ENCODE data around the gene ZNF638.

Gene ZNF638

DNA sequence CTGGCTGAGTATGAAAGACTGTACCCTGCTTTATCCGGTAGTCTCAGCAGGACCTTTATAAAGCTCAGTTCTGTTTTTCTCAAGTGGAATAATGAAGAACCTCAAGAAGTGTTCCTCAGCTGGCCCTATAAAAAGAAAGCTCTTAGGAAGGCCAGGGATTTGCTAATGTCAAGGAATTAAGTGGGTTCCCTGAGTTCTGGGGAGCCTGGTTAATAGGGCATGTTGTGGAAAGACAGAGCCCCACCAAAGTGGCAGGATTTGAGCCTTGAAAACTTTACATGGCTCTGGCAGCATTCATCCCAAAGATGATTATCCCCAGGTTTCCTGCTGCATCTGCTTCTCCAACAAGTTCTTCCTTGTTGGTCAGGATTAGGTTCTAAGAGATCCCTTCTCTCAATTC is 114.9 kb downstream of the ZNF638 start:
- TF ChIP-seq CTCF (IDR thresholded peaks at IDR 0.05; ENCODE audit: control extremely low read depth, extremely low read depth, low read depth, missing control alignments): no peak
- CTCF ChIA-PET: interaction anchor here (1.9 to 6.4 kb wide), 2 partner anchors 15 to 16 kb away, joined by 5 to 57 read pairs; no protein-coding TSS in a partner anchor

GRCh38 chr2:71449343-71449742 is 117.8 kb downstream of the ZNF638 start:
- DNase-seq (ENCODE audit: extremely low spot score): no peak
- POLR2A ChIA-PET: no interaction called here
- TF ChIP-seq CTCF (IDR thresholded peaks at IDR 0.05; ENCODE audit: control extremely low read depth, extremely low read depth, low read depth, missing control alignments): no peak
- CTCF ChIA-PET: interaction anchor here (6.4 kb wide), 1 partner anchor 12 kb away, joined by 57 read pairs; no protein-coding TSS in a partner anchor

More for the DNA sequence above, 114.9 kb downstream of the ZNF638 start:
- no peak for DNase-seq (ENCODE audit: extremely low spot score)
- POLR2A ChIA-PET: no interaction called here

DNA sequence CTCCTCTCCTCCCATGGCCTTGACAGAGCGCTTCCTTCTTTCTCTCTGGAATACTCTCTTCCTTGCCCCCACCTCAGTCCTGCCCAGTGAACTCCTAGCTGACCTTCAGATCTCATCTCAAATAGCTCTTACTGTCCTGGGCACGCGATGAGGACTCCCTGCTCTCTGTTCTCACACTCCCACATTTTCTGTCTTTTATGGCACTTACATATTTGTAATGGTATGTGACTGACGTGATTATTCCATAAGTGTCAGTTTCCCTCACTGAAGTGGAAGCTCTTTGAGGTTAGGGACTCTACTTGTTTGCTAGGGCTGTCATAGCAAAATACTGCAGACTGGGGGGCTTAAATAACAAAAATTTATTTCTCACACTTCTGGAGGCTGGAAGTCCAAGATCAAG is 120.1 kb downstream of the ZNF638 start:
- ChIA-PET POLR2A (no interaction called here), CTCF (interaction anchor here (1.1 to 6.4 kb wide), 3 partner anchors 9 to 120 kb away, joined by 3 to 57 read pairs (median 5); partner anchors contain the start of gene ZNF638)
- no peak for TF ChIP-seq CTCF (IDR thresholded peaks at IDR 0.05; ENCODE audit: control extremely low read depth, extremely low read depth, low read depth, missing control alignments)
- no peak for DNase-seq (ENCODE audit: extremely low spot score)

DNA sequence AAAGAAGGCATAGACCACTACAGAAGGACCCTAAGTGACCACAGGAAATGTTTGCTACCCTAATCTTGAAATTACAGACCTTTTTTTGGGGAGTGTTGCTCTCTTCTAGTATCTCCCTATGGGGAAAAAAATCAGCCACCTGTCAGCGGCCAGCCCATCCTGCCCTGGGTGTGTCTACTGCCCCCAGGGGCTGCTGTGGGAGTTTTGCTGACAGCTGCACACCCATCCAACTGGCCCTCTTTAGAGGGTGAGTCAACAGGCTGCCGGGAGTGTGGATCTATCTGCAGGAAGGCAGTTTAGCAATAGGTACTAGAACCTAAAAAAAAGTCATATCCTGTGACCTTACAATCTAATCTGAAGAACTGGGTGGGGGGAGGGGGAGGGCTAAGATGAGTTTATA is 121.0 kb downstream of the ZNF638 start:
- no peak for DNase-seq (ENCODE audit: extremely low spot score)
- CTCF ChIA-PET: no interaction called here
- POLR2A ChIA-PET: no interaction called here
- no peak for TF ChIP-seq CTCF (IDR thresholded peaks at IDR 0.05; ENCODE audit: control extremely low read depth, extremely low read depth, low read depth, missing control alignments)

DNA sequence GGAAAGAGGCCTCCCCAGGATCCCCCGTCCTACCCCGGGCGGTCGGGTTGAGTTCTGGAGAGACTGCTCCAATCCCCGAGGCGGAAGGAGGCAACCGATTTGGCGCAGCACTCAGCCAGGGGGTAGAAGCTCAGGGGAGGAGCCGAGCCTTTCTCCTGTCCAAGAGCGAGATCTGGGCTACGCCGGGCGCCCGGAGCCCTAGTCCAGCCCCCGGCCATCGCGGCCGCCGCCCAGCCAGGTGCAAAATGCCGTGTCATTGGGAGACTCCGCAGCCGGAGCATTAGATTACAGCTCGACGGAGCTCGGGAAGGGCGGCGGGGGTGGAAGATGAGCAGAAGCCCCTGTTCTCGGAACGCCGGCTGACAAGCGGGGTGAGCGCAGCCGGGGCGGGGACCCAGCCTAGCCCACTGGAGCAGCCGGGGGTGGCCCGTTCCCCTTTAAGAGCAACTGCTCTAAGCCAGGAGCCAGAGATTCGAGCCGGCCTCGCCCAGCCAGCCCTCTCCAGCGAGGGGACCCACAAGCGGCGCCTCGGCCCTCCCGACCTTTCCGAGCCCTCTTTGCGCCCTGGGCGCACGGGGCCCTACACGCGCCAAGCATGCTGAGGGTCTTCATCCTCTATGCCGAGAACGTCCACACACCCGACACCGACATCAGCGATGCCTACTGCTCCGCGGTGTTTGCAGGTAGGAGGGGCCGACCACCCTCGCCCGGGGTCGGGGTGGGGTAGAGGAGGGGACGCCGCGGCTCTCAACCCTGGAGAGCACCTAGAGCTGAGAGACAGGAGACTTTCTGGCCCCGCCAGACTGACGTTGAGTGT is 122.0 kb downstream of the ZNF638 start, which contains the start of gene DYSF:
DYSF (plus strand) TSS at position 158 of the 817 bp plus-strand sequence.
- no peak for DNase-seq (ENCODE audit: extremely low spot score)
- TF ChIP-seq CTCF (IDR thresholded peaks at IDR 0.05; ENCODE audit: control extremely low read depth, extremely low read depth, low read depth, missing control alignments): no peak
- POLR2A ChIA-PET: no interaction called here
- CTCF ChIA-PET: interaction anchor here (2.9 kb wide), 1 partner anchor 57 kb away, joined by 11 read pairs; no protein-coding TSS in a partner anchor

DNA sequence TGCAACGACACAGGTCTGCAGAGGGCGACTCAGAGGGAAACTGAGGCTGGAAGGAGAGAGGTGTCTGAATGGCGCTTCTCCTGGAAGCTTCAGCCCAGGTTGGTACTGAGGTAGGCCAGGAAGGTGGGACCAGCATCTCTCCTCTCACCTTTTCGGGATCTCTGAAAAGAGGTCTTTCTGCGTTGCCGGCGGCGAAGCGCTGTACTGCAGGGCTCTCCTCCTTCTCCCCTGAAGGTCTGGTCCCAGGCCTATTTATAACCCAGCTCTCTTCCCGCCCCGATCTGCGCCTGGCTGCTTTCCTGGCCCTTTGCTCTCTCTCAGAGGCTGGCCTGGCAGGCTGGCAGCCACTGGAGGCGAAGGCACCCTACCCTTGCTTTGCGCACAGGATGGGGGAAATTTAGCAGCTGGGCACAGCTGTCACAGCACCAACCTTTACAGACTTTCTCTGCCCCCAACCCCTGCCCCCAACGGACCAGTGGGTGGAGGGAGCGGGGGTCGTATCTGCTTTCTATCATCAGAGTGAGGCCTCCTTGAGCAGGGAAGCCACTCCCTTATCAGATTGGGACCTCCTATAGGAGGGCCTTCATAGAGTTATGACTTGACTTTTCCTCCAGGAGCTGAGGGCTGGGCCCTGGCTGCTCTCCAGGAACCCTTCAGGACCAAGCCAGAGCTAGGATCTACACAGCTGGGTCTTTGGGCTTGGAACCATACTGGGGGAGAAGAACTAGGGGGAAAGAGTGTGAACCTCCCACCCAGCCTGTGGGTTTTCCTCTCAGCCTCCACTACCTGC is 122.8 kb downstream of the ZNF638 start:
- POLR2A ChIA-PET: no interaction called here
- CTCF ChIA-PET: interaction anchor here (1.3 to 2.9 kb wide), 2 partner anchors 56 to 101 kb away, joined by 3 to 11 read pairs; no protein-coding TSS in a partner anchor
- TF ChIP-seq CTCF (IDR thresholded peaks at IDR 0.05; ENCODE audit: control extremely low read depth, extremely low read depth, low read depth, missing control alignments): no peak
- DNase-seq (ENCODE audit: extremely low spot score): no peak
